NCI-H774 (cell line): ENCODE data around the gene EPC2.
"Not testable (repeated sequence)": the region's sequence is repeated elsewhere in the genome, so short reads cannot be mapped to it uniquely, and the experiment has no call there.

ENCODE experiments used
- DNase-seq: peaks from one replicate; lab custom pipeline; 2025; lab: John Stamatoyannopoulos, UW

The EPC2 gene

GRCh38 chr2:148640767-148641166, 3.8 kb upstream of the EPC2 start:
- DNase-seq, result no peak

DNA sequence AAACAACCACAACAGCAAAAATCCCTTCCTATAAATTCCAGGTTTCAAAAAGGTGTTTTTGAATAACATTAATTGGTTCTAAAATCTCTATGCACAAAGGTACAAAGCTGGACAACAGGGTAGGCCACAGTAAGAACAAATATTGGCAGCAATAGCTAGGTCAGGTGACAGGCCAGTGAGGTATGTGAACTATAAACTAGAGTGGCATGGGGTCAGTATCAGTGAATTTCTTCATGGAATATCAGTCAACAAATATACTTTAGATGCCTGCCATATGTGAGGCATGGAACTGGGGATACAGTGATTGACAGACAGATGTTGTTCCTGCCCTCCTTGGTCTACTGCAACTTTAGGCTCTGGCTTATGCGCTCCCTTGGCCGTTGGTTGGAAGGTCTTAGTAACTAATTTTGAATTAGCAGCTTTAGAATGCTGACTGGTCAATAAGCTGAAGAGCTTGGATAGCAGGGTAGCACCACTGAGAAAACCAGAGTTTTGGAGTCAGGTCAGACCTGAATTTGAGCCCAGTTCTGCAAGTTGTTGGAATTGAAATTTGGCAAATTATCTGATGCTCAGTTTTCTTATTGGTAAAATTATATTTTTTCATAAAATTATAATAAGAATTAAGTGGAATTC, 2.3 kb upstream of the EPC2 start:
- DNase-seq, result no peak

GRCh38 chr2:148642891-148643416, 1.6 kb upstream of the EPC2 start:
- DNase-seq, result no peak

GRCh38 chr2:148643421-148643820, 1.1 kb upstream of the EPC2 start:
- DNase-seq, result no peak

GRCh38 chr2:148644883-148645538, 460 bp downstream of the EPC2 start:
- DNase-seq, result peak; percentile 95

DNA sequence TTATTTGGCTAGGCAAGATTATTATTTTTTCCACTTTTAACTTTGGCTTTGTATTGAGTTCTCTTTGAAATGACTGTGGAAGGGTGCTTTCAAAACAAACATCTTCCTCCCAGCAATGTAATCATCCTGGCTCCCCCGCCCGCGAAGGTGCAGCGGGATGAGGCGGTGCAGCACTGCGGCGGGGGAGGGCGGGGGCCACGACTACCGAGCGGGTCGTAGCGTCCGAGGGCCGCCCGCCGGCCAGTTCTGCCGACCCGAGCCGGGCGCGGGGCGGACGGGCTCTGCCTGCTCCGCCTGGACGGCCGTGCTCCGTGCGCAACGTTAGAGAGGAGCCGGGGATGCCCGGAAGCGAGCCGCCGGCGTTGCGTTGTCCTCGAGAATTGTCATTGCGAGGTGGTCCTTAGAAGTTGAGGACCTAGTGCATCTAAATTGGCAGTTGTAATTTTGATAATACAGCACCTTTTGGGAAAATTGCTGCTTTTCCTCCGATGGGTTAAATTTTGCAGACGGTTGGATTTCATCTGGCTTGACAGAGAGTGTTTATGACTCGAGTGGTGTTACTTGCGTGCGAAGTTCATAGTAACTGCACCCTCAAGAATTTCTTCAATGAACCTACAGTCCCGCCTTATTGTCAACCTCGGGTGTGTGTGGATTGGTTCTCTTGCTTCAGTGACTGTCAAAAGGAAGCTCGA, 1.1 kb downstream of the EPC2 start:
- peak; percentile 63 for DNase-seq

DNA sequence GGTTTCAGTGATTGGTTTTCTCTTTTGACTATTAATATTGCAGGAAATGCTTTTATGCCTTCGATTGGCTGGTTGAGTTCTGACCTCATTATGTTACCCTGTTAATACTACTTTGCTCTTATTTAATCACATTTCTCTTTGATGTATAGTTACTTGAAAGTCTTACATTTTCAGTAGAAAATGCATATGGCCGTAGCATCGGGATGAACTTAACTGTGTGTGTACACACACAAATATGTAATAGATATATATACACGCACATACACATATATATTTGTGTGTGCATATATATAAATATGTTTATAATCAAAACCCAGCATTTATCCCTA, 1.6 kb downstream of the EPC2 start:
- DNase-seq, result no peak

DNA sequence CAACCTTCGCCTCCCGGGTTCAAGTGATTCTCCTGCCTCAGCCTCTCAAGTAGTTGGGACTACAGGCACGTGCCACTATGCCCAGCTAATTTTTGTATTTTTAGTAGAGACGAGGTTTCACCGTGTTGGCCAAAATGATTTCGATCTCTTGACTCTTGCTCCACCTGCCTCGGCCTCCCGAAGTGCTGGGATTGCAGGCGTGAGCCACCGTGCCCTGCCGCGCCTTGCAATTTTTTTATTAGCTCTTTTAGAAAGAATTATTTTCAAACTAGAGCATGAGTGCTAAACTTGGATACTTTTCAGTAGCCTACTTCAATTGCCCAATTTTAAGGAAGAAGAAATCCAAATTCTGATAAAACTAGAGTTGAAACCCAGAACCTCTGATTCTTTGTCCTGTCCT, 3.2 kb downstream of the EPC2 start:
- DNase-seq, result not testable (repeated sequence)

GRCh38 chr2:148649936-148650335, 5.4 kb downstream of the EPC2 start:
- DNase-seq, result no peak

DNA sequence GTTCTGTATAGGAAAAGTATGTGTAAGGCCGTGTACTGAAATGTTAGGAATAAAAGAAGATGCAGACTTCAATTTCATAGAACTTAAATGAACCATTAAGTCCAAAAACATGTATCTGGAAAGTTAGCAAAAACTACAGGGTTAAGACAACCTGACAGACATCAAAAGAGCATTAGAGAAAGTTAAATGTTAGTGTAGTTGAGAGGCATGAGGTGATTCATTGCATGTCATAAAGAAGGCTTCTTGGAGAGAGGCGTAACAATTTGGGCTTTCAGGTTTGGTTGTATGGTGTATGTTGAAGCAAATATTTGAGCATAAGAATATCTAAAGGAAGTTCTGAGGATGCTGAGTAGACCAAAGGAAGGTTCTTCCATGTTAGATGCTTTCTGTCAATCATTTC, 6.3 kb downstream of the EPC2 start:
- DNase-seq, result no peak

DNA sequence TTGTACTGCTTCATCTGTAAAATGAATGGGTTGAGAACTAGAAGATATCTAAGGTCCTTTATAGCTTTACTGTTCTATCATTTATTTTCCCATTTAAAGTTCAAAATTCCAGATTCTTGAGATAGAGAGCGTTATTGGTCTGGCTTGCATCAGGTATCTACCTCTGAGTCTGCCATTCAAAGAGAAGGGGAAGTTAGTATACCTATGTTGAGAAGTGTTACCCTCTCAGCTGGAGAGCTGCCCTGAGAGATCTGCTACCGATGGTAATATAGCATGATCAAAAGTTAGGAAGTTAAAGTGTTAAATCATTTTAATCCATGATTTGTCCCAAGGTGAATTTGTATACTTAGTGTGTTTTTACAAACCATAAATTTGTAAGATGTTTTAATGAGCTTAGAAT, 7.4 kb downstream of the EPC2 start:
- no peak for DNase-seq

DNA sequence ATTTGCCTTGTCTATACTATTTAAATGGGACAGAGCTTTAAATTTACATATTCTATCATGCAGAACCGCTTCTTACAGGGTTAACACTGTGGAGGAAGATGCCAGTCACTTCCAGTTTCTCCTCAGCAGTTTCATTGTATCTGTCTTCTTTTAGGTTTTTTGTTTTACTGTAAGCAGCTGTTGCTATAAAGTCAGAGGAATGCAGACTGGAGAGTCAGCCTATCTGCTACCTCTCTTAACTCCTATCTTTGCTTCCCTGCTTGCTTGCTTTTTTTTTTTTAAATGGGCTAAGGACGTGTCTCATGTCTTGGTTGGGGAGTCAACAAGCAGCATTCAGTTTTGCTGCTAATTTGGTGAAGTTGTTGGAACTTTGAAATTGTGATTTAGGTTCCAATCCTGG, 8.9 kb downstream of the EPC2 start:
- DNase-seq, result no peak

- no peak for DNase-seq
Observed at GRCh38 chr2:148654435-148654834, 9.9 kb downstream of the EPC2 start.

GRCh38 chr2:148656516-148656915, 12.0 kb downstream of the EPC2 start:
- no peak for DNase-seq

DNA sequence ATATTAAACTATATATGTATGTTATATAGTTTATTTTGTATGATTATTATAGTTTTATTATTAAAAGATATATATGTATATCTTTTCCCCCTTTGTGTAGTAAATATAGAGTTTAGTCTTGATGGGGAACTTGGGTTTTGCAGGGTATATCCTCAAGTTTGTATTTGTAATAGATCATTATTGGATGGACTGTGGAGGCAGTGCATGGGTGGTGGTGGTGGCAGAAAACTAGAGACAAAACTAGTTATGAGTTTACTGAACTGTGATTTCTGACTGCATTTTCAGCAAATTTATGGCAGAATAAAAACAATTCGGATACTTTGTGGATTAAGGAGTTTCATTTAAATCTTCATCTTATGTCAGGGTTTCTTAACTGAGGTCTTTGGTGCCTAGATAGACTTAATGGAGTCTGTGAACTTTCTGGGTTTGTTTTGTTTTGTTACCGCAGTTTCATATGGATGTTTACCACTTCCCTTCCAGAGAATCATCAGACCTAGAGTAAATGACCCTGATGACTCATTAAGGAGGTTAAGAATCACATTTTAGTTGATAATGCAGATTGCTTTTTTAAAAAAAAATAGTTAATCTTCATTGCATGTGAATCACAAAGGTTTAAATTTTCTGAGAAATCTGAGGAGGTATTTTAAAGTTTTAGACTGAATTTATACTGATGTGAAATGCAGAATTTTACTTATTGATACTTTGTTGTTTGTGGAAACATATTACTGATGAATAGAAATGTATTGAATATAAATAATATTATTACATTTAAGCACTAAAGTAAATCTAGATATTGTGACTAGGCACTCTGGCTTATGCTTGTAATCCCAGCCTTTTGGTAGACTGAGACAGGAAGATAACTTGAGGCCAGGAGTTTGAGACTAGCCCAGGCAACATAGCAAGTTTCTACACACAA, 14.5 kb downstream of the EPC2 start:
- no peak for DNase-seq

- no peak for DNase-seq
Observed at GRCh38 chr2:148660999-148661398, 16.4 kb downstream of the EPC2 start.

DNA sequence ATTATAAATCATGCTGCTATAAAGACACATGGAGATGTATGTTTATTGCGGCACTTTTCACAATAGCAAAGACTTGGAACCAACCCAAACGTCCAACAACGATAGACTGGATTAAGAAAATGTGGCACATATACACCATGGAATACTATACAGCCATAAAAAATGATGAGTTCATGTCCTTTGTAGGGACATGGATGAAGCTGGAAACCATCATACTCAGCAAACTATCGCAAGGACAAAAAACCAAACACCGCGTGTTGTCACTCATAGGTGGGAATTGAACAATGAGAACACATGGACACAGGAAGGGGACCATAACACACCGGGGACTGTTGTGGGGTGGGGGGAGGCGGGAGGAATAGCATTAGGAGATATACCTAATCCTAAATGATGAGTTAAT, 17.8 kb downstream of the EPC2 start:
- not testable (repeated sequence) for DNase-seq

- DNase-seq, result no peak
Observed at GRCh38 chr2:148664229-148664628, 19.7 kb downstream of the EPC2 start.

GRCh38 chr2:148666555-148666954, 22.0 kb downstream of the EPC2 start:
- DNase-seq, result no peak

GRCh38 chr2:148667113-148667836, 22.7 kb downstream of the EPC2 start:
- DNase-seq, result no peak

- no peak for DNase-seq
Observed at GRCh38 chr2:148670773-148671172, 26.2 kb downstream of the EPC2 start.
